GM19023 (cell line): ENCODE results near the gene PRUNE2.
"Not testable (repeated sequence)": the region's sequence is repeated elsewhere in the genome, so short reads cannot be mapped to it uniquely, and the experiment has no call there.

ENCODE experiments used
- ATAC-seq: cut with Tn5 transposase; IDR thresholded peaks from one replicate; pipeline ENCODE4 v1.9.1; 2021; ENCODE audit warnings: mild to moderate bottlenecking, moderate library complexity; ENCODE audit not compliant: unreplicated experiment

Gene PRUNE2

DNA sequence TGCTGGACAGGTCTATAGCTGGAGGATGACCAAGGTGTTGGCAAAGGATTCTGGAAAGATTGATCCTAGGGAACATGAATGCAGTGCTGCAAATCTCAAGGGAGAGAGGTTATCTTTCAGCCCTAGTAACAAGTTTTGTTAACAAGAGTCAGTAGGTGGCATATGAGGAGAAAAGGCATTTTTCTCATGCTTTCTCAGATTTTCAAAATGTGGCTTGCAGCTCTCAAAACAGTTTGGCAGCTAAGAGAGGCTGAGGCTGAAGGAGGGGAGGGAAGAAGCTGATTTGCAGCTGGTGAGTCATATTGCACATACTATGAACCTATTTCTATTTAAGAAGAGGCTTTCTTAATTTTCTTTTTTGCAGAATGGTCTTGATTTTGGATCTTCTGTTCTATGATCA lies 205.9 kb downstream of the PRUNE2 start:
- ATAC-seq = no peak

DNA sequence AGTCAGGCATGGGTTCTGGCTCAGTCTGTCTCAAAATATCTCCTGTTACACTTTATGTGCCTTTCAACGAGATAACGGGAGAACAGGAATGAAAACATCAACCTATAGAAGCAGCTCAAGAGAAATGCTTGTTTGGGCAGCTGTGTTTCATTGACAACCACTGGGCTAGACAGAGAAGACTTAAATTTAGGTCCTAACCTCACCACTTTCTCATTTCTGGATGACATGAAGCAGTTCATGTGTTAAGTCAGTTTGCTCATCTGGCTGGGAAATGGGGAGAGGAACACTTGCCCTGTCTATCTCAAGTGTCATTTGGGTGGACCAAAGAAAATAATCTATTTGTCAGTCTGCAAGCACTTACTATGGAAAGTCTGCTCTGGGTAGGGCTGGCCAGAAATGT lies 208.4 kb downstream of the PRUNE2 start:
- ATAC-seq = no peak

DNA sequence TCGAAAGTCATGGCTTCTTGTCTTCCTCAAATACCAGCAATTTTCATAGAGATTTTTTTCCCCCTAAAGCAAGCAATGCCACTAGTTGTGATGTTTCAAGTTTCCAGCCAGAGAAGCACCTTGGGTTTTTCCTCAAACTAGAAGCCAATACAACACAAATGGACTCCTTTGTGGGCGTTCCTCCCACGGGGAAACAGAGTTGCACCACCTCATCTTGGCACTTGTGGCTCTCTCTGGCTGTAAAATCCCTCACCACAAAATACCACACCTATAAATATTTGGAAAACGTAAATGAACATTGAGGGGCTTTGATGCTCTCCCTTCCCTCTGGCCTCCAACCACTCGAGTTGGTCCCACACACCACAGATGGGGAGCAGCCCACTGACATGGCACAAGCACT lies 208.8 kb downstream of the PRUNE2 start:
- ATAC-seq = no peak

DNA sequence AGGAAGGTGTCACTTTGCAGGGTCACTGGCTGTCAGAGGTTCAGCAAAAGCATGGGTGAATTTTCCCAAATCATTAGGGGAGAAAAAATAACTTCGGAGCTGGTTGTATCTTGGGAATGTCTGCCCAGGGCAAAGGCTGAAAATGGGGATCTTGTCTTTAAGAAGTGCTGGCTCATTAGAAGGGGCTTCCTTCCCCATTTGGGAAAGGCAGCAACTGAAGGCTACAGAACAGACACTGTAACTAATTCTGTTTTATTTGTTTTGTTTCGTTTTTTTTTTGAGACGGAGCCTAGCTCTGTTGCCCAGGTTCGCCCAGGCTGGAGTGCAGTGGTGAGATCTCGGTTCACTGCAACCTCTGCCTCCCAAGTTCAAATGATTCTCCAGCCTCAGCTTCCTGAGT lies 212.0 kb downstream of the PRUNE2 start:
- no peak for ATAC-seq

DNA sequence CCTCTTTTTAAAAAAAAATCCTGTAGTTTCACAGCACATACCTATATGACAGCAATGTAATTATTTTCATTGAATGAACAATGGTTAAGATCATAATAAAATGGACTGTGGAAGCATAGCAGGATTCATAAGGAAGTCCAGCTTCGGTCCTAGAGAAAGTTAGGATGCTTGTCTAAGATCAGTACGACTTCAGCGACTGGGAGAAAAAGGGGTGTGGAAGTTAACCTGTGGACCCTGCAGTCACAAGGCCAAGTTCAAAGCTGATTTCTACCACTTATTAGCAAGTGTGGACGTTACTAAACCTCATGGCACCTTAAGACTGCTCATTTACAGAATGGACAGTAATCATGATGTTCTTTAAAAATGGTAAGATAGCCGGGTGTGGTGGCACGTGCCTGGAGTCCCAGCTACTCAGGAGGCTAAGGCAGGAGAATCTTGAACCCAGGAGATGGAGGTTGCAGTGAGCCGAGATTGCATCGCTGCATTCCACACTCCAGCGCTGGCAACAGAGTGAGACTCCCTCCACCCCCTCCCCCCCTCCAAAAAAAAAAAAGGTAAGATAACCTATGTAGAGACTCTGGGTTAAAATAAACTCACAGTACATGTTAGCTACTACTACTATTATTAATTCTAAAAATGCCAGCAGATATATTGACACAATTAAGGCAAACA lies 213.3 kb downstream of the PRUNE2 start:
- no peak for ATAC-seq

DNA sequence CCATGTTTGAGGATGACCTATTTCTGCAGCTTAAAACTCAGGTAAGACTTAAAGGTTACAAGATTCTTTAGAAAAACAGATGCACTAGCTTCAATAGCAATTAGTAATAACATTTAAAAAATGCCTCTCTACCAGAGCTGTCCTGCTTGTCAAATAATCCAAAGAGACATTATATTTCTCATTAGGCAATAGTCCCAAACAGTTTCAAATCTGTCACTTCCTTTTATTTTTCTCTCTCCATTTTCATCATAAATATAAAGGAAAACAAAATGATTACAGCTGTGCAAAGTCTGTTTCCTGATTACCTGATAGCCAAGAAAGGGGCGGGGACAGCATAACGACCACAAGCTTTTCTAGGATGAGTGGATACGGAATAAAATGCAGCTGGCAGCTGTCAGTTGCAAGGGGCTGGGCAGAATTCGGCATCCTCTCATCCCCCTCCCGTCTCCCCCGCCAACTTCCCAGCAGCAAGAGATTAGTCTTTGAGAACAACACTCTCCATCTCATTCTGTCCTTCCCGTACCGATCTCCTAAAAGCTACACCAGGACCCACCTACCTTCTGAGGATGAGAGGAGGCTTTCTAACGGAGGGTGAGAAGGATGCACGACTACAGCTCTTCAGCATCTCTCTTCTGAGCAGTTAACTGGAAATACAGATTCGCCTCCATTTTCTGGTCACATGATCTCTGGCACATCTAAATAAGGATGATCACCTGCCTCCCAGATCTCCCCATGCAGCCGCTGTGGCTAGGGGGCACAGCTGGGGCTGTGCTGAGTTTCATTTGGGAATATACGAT lies 214.2 kb downstream of the PRUNE2 start:
- ATAC-seq = no peak

DNA sequence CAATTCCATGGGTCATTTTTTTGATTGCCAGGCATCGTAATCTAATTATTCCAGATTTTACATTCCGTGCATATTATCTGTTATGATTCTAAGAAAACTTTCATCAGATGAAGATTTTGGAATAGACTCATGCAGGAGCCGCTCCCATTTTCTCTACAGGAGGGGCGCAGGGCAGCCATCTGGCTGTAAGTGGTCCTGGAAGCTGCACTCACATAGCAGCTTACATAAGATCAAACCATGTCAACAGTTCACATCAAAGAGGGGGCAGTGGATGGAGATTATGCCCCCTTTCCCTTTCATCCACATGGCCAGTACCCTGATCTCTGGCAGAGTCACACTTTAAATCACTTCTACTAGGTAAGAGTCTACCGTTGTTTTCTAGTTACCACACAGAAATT lies 214.9 kb downstream of the PRUNE2 start:
- no peak for ATAC-seq

DNA sequence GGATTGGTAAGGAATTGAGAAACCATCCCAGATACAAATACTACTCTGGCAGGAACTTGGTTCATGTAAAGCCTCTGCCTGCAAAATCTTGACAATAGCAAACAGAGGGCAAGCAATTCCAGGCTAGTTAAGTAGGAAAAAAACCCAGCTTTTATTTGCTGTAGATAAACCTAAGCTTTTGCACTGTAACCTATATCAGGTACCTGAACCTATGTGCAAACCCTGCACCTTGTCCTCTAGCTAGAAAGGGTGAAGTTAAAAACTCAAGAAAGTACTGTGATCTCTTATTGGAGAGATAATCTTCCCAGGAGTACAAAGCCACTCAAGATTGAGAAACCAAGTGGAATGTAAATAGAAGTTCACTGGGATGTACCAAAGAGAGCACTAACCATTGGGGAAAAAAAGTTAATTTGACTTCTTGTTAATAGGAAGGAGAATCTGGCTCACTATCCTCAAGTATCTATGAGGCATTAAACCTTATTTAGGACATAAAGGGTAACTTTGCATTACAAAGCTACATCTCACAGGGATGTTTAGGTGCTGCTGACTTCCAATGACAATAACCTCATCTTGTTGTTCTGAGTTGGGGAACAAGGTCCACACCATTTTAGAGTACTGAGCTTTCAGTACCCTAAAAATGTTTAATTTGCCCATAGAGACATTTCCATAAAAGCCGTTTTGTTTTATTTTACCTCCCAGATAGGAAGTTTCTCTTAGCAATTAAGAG lies 215.5 kb downstream of the PRUNE2 start:
- ATAC-seq = no peak

DNA sequence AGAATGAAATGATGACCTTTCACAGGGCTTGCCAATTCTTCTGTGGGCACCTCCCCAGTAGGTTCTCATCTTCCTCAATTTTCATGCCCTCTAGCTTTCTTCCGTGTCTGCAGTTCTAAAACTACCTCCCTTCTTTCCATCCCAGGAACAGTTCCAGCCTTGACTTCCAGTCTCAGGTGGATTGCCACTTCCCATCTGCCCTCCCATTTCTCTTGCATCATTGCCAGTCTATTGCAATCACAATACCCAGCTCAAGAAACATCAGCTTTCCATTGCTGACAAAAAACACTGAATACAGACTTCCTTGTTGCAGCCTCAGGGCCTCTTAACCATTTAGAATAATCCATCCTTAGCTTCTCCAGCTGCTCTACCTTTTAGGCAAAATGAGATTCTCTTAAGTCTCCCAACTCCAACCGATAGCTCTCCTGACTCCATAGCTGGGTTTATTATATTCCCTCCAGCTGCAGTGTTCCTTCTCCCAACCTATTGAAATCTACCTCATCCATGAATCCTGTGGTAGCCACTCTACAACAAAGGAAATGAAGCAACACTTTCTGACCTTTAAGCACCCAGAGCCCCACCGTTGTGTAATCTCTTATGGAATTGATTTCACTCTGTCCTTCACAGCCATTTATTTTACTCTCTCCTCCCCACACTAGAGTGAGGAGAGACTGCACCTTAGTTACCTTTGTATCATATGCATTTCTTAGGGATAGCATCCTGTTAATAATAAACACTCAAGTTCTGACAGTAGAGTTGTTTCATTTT lies 217.3 kb downstream of the PRUNE2 start:
- no peak for ATAC-seq

DNA sequence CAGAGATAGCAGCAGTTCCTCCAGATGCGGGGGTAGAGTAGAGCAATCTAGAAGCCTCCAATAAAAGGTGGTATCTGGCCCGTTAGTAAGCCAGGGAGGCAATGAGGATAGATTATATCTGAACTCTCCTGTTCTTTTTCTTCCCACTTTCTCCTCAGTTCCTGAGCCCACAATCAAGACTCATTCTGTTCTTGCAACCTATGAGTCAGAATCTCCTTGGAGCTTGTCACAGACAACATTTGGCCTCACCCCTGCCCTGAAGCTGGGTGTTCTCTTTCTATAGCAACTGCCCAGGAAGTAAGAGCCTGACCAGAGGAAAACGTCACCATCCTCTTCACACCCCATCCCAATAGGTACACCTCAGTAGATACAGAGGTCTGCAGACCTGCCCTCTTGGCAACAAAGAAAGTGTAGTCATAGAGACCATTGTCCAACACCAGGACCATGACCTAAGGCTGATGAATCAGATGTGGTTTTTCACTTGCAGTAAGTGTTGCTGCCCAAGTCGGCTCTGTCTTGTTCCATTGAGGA lies 218.0 kb downstream of the PRUNE2 start:
- no peak for ATAC-seq

DNA sequence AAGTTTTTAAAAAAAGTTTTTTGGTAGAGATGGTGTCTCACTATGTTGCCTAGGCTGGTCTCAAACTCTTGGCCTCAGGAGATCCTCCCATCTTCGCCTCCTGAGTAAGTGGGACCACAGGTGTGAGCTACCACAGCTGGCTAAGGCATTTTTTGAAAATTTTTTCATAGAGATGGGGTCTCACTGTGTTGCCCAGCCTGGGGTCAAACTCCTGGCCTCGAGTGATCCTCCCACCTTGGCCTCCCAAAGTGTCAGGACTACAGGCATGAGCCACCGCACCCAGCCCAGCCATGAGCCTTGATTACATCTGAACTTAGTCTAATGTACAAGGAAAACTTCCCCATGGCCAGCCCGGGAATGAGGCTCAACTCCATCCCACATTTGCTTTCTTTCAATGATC lies 219.2 kb downstream of the PRUNE2 start:
- ATAC-seq = no peak

DNA sequence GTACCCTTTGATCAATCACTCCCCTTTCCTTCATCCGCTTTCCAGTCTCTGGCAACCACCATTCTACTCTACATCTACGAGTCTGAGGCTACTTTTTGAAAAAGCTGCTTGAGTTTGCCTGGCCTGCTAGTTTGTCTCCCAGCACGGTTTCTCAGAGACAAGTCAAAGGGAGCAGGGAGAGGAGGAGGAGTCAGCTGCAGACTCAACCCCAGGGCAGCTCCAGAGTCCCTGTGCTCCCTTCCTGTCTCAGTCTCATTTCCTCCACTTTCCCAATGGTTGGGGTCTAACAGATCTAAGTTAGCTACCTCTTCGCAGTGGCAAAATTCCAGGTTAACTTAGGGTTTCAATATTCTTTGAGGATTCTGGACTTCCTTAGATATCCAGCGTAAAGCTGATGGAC lies 221.7 kb downstream of the PRUNE2 start:
- no peak for ATAC-seq

DNA sequence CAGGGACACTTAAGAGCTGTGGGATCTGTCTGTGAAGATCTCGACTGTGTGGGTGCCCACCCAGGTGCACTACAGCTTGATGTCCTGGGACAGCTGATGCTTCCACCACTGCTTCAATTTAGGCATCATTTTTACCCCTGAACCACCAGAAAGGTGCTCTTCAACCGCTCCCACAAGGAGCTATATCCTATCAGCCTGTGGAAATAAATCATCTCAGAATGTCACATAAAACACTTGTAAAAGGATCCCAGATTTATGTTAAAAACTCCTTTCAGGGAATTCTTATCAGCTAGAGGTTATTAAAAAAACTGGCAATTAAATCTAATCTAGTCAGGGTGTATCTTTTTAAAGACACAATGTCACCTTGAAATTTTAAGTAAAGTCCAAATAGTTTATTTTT lies 224.4 kb downstream of the PRUNE2 start:
- ATAC-seq = no peak

DNA sequence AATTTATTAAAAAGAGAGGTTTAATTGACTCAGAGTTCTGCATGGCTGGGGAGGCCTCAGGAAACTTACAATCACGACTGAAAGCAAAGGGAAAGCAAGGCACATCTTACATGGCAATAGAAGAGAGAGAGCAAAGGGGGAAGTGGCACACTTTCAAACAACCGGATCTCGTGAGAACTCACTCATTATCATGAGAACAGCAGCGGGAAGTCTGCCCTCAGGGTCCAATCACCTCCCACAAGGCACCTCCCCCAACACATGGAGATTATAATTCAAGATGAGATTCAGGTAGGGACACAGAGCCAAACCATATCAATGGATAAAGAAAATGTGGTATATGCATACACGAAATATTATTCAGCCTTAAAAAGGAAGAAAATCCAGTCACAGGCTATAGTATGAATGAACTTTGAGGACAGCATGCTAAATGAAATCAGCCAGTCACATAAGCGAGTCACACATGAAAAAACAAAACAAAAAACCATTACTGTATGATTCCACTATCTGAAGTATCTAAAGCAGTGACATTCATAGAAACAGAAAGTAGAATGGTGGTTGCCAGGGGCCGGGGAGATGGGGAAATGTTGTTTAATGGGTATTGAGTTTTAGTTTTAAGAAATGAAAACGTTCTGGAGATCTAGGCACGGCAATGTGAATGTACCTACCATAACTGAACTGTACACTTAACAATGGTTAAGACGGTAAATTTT lies 225.0 kb downstream of the PRUNE2 start:
- ATAC-seq = no peak

DNA sequence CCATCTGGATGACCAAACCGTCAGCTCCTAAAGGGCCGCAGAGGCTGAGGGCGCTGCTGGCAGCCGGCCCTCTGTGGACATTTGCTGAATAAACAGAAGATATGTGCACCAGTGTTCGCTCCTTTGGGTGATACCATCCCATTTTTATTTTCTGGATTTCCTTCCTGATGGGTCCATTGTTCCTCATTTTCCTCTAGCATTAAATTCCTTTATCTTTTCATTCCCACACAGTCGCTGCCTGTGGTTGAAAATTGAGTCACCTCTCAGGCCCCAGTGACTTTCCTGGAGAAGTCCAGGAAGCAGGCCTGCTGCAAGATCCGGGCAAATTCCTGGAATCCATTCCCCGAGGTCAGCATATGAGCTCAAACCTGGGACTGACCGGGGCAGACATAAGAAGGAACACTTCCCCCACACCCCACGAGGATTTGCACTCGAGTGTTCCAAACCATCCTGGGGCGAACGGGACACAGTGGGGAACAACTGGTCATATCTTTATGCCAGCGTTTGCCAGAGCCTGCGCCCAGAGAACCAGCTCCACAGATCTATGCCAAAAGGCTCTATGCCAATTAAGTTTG lies 228.3 kb downstream of the PRUNE2 start:
- no peak for ATAC-seq

DNA sequence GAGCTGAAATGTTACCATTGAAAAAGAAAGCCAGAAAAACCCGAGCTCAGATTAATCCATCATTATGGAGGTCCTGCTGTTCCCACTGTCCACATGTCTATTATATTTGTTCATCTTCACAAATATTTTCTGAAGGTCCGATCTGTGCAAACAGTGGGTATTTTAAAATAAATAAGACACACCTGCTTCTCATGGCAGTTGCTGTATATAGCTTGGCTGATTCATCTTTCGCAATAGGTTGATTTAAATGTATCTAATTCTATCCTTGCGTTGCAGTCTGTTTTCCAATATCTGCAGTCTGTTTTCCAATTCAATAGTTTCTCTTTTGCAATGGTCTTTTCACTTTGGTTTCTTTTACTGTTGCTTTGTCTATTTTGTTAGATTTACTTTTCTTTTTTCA lies 229.1 kb downstream of the PRUNE2 start:
- no peak for ATAC-seq

DNA sequence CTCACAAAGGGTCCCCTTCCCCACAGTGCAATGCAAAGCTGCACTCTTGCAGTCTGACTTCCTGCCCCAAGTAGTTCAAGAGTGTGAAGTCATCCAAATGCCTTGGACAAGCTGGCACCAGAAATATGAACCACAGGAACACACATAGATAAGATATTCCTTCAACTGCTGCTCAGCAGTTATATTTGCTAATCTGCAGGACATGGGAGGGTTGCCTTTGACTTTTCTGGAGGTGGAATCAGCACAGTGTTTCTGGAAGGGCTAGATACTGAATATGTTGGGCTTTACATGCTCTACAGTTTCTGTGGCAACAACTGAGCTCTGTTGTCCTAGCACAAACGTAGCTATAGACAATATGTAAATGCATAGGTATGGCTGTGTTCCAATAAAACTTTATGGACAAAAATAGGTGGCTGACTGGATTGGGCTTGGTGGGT lies 238.4 kb downstream of the PRUNE2 start:
- ATAC-seq = no peak

DNA sequence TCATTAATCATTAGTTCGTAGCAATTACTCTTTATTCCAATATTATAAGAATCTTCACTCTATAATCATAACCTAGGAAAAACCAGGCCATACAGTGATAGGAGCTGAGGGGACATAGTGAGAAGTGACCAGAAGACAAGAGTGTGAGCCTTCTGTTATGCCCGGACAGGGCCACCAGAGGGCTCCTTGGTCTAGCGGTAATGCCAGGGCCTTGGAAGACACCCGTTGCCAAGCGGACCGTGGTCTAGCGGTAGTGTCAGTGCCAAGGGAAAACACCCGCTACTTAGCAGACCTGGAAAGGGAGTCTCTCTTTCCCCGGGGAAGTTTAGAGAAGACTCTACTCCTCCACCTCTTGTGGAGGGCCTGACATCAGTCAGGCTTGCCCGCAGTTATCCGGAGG lies 239.9 kb downstream of the PRUNE2 start:
- not testable (repeated sequence) for ATAC-seq

DNA sequence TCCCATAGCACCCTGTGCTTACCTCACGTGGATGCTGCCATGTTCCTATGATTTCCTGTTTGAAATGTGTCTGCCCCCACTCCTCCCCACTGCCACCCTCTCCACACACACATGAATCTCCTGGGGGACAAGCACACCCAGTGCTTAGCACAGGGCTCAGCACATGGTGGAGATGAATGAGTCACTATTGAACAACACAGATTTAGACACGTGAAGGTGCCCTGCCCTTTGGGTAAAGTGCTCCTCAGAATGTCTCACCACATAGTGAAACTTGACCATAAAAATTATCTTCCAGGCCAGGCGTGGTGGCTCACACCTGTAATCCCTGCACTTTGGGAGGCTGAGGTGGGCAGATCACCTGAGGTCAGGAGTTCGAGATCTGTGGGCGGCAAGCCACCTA lies 240.5 kb downstream of the PRUNE2 start:
- no peak for ATAC-seq

DNA sequence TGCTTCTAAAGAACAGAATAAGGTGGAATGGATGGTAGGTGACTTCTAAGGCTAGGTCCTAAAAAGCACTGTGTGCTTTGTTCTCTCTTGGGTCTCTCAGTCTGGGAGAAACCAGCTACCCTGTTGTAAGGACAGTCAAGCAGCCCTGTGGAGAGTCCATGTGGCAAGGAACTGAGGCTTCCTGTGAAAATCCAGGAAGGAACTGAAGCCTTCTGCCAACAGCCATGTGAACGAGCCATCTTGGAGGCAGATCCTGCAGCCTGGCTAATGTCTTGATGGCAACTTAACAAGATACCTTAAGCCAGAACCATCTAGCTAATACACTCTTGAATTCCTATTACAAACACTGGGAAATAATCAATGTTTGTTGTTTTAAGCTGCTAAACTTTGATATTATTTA lies 241.8 kb downstream of the PRUNE2 start:
- no peak for ATAC-seq
